ENCODE measurements around the gene CYP19A1. TPM values are rescaled to one million over a fixed set of nuclear protein-coding genes. Genes with fewer than 3 reads are reported as not detected.

Gene CYP19A1
- total RNA-seq, 1 donor from 2014 or later: not detected

GRCh38 chr15:51299187-51300015, 39.0 kb downstream of the CYP19A1 start:
- peaks cover 14% of the 10 kb centered on the region for H3K4me1 ChIP-seq
- no peak overlapping the region for H2AFZ ChIP-seq (replicated peaks)
- no peak for TF ChIP-seq EZH2 (IDR thresholded peaks at IDR 0.05)
- Mint-ChIP-seq H3K27me3 (ENCODE audit: insufficient read depth, low read depth) (peaks cover 4% of the 10 kb centered on the region), H3K4me3 (no peak overlapping the region), H3K4me1 (peaks cover 13% of the 10 kb centered on the region), H3K27ac (peak overlapping the region; percentile 5), H3K36me3 (no peaks in the 10 kb centered on the region), H3K9me3 (peaks cover 5% of the 10 kb centered on the region)
- no peak for DNase-seq (ENCODE audit: low spot score)
- H3K79me2 ChIP-seq (ENCODE audit: low read depth): no peaks in the 10 kb centered on the region
- H3K4me2 ChIP-seq: no peak overlapping the region
- no peaks in the 10 kb centered on the region for H3K27me3 ChIP-seq
- H4K20me1 ChIP-seq (ENCODE audit: low read depth): no peaks in the 10 kb centered on the region
- no peaks in the 10 kb centered on the region for H3F3A ChIP-seq (ENCODE audit: low read depth)
- H3K27ac ChIP-seq: no peak overlapping the region
- no peak overlapping the region for H3K4me3 ChIP-seq
- H3K9me3 ChIP-seq (ENCODE audit: low read depth): no peaks in the 10 kb centered on the region
- no peaks in the 10 kb centered on the region for H3K36me3 ChIP-seq
- no peak overlapping the region for H3K9ac ChIP-seq

- Mint-ChIP-seq H3K36me3 (no peaks in the 10 kb centered on the region), H3K4me3 (no peak overlapping the region)
- H3K79me2 ChIP-seq (ENCODE audit: low read depth): no peaks in the 10 kb centered on the region
Measured at GRCh38 chr15:51298620-51299019, 39.8 kb downstream of the CYP19A1 start.

GRCh38 chr15:51290720-51291119, 47.7 kb downstream of the CYP19A1 start:
- Histone ChIP-seq H3K9ac (no peak overlapping the region), H3K79me2 (ENCODE audit: low read depth) (no peaks in the 10 kb centered on the region), H3K27ac (no peak overlapping the region), H2AFZ (replicated peaks) (no peak overlapping the region), H3K36me3 (no peaks in the 10 kb centered on the region), H3K4me1 (no peaks in the 10 kb centered on the region), H3K9me3 (ENCODE audit: low read depth) (no peaks in the 10 kb centered on the region), H3K4me3 (no peak overlapping the region), H3F3A (ENCODE audit: low read depth) (no peaks in the 10 kb centered on the region), H3K27me3 (no peaks in the 10 kb centered on the region), H3K4me2 (no peak overlapping the region), H4K20me1 (ENCODE audit: low read depth) (no peaks in the 10 kb centered on the region)
- Mint-ChIP-seq H3K27ac (no peak overlapping the region), H3K4me1 (no peaks in the 10 kb centered on the region), H3K36me3 (no peaks in the 10 kb centered on the region), H3K4me3 (no peak overlapping the region), H3K27me3 (ENCODE audit: insufficient read depth, low read depth) (peaks cover 5% of the 10 kb centered on the region), H3K9me3 (peaks cover 6% of the 10 kb centered on the region)
- no peak for DNase-seq (ENCODE audit: low spot score)
- TF ChIP-seq EZH2phosphoT487 (IDR thresholded peaks at IDR 0.05) (no peak), EZH2 (IDR thresholded peaks at IDR 0.05) (no peak), CTCF (IDR thresholded peaks at IDR 0.05) (no peak)

More at GRCh38 chr15:51298620-51299019, 39.8 kb downstream of the CYP19A1 start:
- Mint-ChIP-seq H3K27ac (no peak overlapping the region), H3K27me3 (ENCODE audit: insufficient read depth, low read depth) (peaks cover 4% of the 10 kb centered on the region), H3K4me1 (peaks cover 13% of the 10 kb centered on the region), H3K9me3 (peaks cover 5% of the 10 kb centered on the region)
- no peak overlapping the region for H3K4me3 ChIP-seq
- no peak for TF ChIP-seq EZH2 (IDR thresholded peaks at IDR 0.05)
- no peaks in the 10 kb centered on the region for H4K20me1 ChIP-seq (ENCODE audit: low read depth)
- H3F3A ChIP-seq (ENCODE audit: low read depth): no peaks in the 10 kb centered on the region
- DNase-seq (ENCODE audit: low spot score): no peak
- H2AFZ ChIP-seq (replicated peaks): no peak overlapping the region
- no peaks in the 10 kb centered on the region for H3K36me3 ChIP-seq
- H3K9ac ChIP-seq: no peak overlapping the region
- H3K4me2 ChIP-seq: no peak overlapping the region
- H3K9me3 ChIP-seq (ENCODE audit: low read depth): no peaks in the 10 kb centered on the region
- no peaks in the 10 kb centered on the region for H3K27me3 ChIP-seq
- H3K27ac ChIP-seq: no peak overlapping the region
- peaks cover 14% of the 10 kb centered on the region for H3K4me1 ChIP-seq

GRCh38 chr15:51289290-51289689, 49.1 kb downstream of the CYP19A1 start:
- H3K9me3 ChIP-seq (ENCODE audit: low read depth): no peaks in the 10 kb centered on the region
- Mint-ChIP-seq H3K4me3 (no peak overlapping the region), H3K9me3 (peaks cover 3% of the 10 kb centered on the region), H3K36me3 (no peaks in the 10 kb centered on the region), H3K4me1 (no peaks in the 10 kb centered on the region), H3K27me3 (ENCODE audit: insufficient read depth, low read depth) (peaks cover 7% of the 10 kb centered on the region), H3K27ac (no peak overlapping the region)
- DNase-seq (ENCODE audit: low spot score): no peak
- no peaks in the 10 kb centered on the region for H3K79me2 ChIP-seq (ENCODE audit: low read depth)
- no peak overlapping the region for H3K9ac ChIP-seq
- H4K20me1 ChIP-seq (ENCODE audit: low read depth): no peaks in the 10 kb centered on the region
- TF ChIP-seq CTCF (IDR thresholded peaks at IDR 0.05): no peak
- no peak for TF ChIP-seq EZH2phosphoT487 (IDR thresholded peaks at IDR 0.05)
- TF ChIP-seq EZH2 (IDR thresholded peaks at IDR 0.05): no peak
- H3K27ac ChIP-seq: no peak overlapping the region
- no peaks in the 10 kb centered on the region for H3K36me3 ChIP-seq
- no peak overlapping the region for H3K4me3 ChIP-seq
- H3K4me2 ChIP-seq: no peak overlapping the region
- no peaks in the 10 kb centered on the region for H3K4me1 ChIP-seq
- H3K27me3 ChIP-seq: no peaks in the 10 kb centered on the region
- H2AFZ ChIP-seq (replicated peaks): no peak overlapping the region
- H3F3A ChIP-seq (ENCODE audit: low read depth): no peaks in the 10 kb centered on the region
